Loucy (cell line): Measurements from ENCODE around the gene CCDC88C.

Source experiments
- H2AFZ ChIP-seq: fragments of 200-600 bp; sonication (generic); 2 replicates; pipeline ENCODE4 v1.6.0; 2016; ENCODE audit warnings: antibody characterized with exemption, mild to moderate bottlenecking, low read length, moderate library complexity
- H3F3A ChIP-seq: fragments of 200-600 bp; 2 replicates; pipeline ENCODE4 v1.6.0; 2016; ENCODE audit warnings: antibody characterized with exemption, low read depth, mild to moderate bottlenecking
- H3K27me3 ChIP-seq: fragments of 200-600 bp; sonication (generic); 2 replicates; pipeline ENCODE4 v1.6.1; 2014; ENCODE audit warnings: low read length, mild to moderate bottlenecking; ENCODE audit not compliant: insufficient read depth, poor library complexity, severe bottlenecking
- H3K36me3 ChIP-seq: fragments of 200-600 bp; sonication (generic); 2 replicates; pipeline ENCODE4 v1.6.1; 2016; ENCODE audit warnings: low read length; ENCODE audit not compliant: insufficient read depth
- H3K4me1 ChIP-seq: fragments of 200-600 bp; sonication (generic); 2 replicates; pipeline ENCODE4 v1.5.1; 2014; ENCODE audit warnings: low read length, mild to moderate bottlenecking; ENCODE audit not compliant: insufficient read depth, poor library complexity, severe bottlenecking
- H3K4me2 ChIP-seq: fragments of 200-600 bp; sonication (generic); 2 replicates; pipeline ENCODE4 v1.6.0; 2014; ENCODE audit warnings: antibody characterized with exemption, low read length, low read depth, mild to moderate bottlenecking; ENCODE audit not compliant: poor library complexity, severe bottlenecking
- H3K4me3 ChIP-seq: fragments of 200-600 bp; sonication (generic); 2 replicates; pipeline ENCODE4 v1.5.1; 2014; ENCODE audit warnings: low read length, mild to moderate bottlenecking, mixed read lengths; ENCODE audit not compliant: poor library complexity, severe bottlenecking
- H3K79me2 ChIP-seq: fragments of 200-600 bp; sonication (generic); 2 replicates; pipeline ENCODE4 v1.6.1; 2014; ENCODE audit warnings: low read length; ENCODE audit not compliant: insufficient read depth
- H3K9ac ChIP-seq: fragments of 200-600 bp; sonication (generic); 2 replicates; pipeline ENCODE4 v1.6.0; 2014; ENCODE audit warnings: mild to moderate bottlenecking, low read depth, low read length, moderate library complexity; ENCODE audit not compliant: poor library complexity, severe bottlenecking
- H3K9me2 ChIP-seq: fragments of 200-600 bp; sonication (generic); replicated peaks from 2 replicates; pipeline ENCODE4 v1.6.1; 2016; ENCODE audit warnings: low read depth, low read length, mixed read lengths
- H3K9me3 ChIP-seq: fragments of 200-600 bp; sonication (generic); 2 replicates; pipeline ENCODE4 v1.6.1; 2014; ENCODE audit warnings: mild to moderate bottlenecking, antibody characterized with exemption, low read length, low read depth; ENCODE audit not compliant: insufficient read depth
- H4K20me1 ChIP-seq: fragments of 200-600 bp; sonication (generic); 2 replicates; pipeline ENCODE4 v1.6.0; 2014; ENCODE audit warnings: antibody characterized with exemption, low read length, mild to moderate bottlenecking; ENCODE audit not compliant: insufficient read depth, poor library complexity, severe bottlenecking
- EZH2phosphoT487 ChIP-seq: fragments of 200-600 bp; IDR thresholded peaks from 2 replicates; pipeline ENCODE4 v1.6.1; 2018; ENCODE audit warnings: antibody characterized with exemption, mild to moderate bottlenecking, moderate library complexity, borderline replicate concordance
- TF ChIP-seq, protein P1 (sequence below): fragments of 200-600 bp; sonication (generic); conservative IDR thresholded peaks from 2 replicates; pipeline ENCODE4 v1.5.1; 2014; ENCODE audit warnings: mild to moderate bottlenecking, antibody characterized with exemption, low read length

Gene CCDC88C

DNA sequence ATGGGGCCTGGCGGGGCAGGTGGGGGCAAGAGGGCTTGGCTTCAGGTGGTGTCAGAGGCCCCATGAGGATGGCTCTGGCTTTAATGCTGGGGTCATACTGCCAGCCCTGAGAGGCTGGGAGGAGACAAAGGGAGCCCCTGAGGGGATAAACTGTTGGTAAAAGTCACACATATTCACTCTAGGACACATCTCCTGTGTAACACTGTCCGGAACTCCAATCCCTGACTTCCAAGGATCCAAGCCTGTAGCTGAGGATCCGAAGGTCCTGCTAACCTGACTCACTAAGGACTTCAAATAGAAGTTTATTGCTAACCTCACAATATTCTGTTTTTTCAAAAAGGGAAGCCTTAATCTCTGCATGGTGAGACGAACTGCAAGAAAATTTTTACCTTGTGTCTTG lies 134.0 kb downstream of the CCDC88C start:
- peak overlapping the region; percentile 52 for H3K9ac ChIP-seq
- TF ChIP-seq, protein P1, sequence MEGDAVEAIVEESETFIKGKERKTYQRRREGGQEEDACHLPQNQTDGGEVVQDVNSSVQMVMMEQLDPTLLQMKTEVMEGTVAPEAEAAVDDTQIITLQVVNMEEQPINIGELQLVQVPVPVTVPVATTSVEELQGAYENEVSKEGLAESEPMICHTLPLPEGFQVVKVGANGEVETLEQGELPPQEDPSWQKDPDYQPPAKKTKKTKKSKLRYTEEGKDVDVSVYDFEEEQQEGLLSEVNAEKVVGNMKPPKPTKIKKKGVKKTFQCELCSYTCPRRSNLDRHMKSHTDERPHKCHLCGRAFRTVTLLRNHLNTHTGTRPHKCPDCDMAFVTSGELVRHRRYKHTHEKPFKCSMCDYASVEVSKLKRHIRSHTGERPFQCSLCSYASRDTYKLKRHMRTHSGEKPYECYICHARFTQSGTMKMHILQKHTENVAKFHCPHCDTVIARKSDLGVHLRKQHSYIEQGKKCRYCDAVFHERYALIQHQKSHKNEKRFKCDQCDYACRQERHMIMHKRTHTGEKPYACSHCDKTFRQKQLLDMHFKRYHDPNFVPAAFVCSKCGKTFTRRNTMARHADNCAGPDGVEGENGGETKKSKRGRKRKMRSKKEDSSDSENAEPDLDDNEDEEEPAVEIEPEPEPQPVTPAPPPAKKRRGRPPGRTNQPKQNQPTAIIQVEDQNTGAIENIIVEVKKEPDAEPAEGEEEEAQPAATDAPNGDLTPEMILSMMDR = no peak
- TF ChIP-seq EZH2phosphoT487 = no peak
- H4K20me1 ChIP-seq = no peaks in the 10 kb centered on the region
- H3F3A ChIP-seq = no peaks in the 10 kb centered on the region
- no peaks in the 10 kb centered on the region for H3K79me2 ChIP-seq
- no peaks in the 10 kb centered on the region for H3K27me3 ChIP-seq
- H3K4me1 ChIP-seq = peaks cover 23% of the 10 kb centered on the region
- peak overlapping the region; percentile 12 for H3K4me2 ChIP-seq
- H3K9me3 ChIP-seq = no peaks in the 10 kb centered on the region
- no peak overlapping the region for H2AFZ ChIP-seq
- H3K9me2 ChIP-seq = no peaks in the 10 kb centered on the region
- H3K36me3 ChIP-seq = peaks cover 94% of the 10 kb centered on the region
- no peak overlapping the region for H3K4me3 ChIP-seq

DNA sequence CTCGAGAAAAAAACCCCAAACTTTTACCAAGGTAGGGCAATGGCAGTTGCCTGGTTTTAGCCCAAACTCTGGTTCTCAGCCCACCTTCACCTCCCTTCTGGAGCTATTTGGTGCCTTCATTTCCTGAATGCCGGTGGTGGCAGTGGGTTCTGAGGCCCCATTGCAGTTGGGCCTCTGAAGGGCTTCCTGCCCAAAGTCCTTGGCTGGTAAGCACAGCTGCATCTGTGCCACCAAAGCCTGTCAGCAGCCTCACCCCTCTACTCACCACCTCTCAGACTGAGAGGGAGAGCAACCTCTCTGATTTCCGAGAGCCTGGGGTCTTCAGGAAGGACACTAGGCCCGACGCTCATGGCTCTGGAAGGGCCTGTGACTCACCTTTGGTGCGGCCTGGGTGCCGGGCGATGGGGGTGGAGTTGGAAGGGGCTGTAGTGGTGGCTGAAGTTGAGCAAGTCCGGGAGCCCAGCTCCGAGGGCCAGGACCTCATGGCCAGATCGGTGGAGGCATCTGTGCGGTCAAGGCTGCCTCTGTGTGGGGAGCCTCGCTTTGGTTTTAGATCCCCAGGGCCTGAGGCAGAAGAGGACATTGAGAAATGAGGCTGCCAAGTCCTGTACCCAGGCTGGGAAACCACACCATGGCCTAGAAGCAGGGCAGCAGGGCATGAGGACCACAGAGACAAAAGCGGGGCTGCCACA lies 134.5 kb downstream of the CCDC88C start:
- TF ChIP-seq, protein P1 = no peak
- no peak for TF ChIP-seq EZH2phosphoT487
- no peaks in the 10 kb centered on the region for H3K27me3 ChIP-seq
- no peak overlapping the region for H2AFZ ChIP-seq
- H3K79me2 ChIP-seq = no peaks in the 10 kb centered on the region
- no peaks in the 10 kb centered on the region for H4K20me1 ChIP-seq
- H3K9ac ChIP-seq = peak overlapping the region; percentile 52
- H3F3A ChIP-seq = no peaks in the 10 kb centered on the region
- H3K4me3 ChIP-seq = no peak overlapping the region
- peaks cover 94% of the 10 kb centered on the region for H3K36me3 ChIP-seq
- no peaks in the 10 kb centered on the region for H3K9me2 ChIP-seq
- H3K9me3 ChIP-seq = no peaks in the 10 kb centered on the region
- peak overlapping the region; percentile 12 for H3K4me2 ChIP-seq
- peaks cover 23% of the 10 kb centered on the region for H3K4me1 ChIP-seq

DNA sequence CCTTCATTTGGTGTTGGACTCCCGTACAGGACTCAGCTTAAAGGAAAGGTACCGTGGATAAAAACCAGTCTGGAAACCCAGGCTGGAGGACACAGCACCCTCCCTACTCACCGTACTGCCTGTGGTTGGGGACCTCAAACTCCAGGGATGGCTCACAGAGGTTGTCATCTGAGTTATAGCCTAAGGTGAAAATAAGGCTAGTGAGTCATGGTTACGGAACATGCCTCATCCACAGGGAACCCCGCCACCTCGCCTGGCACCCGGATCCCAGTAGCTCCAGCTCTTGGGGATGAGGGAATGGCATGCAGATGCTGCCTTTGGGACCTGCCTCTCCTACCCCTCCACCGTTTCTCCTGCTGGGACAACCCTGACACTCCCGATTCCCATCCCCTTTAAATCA lies 136.3 kb downstream of the CCDC88C start:
- Histone ChIP-seq H3K4me3 (no peak overlapping the region), H3K36me3 (peaks cover 96% of the 10 kb centered on the region), H2AFZ (no peak overlapping the region), H3K4me1 (peaks cover 23% of the 10 kb centered on the region), H3K4me2 (no peak overlapping the region), H3F3A (no peaks in the 10 kb centered on the region), H3K9me3 (no peaks in the 10 kb centered on the region), H3K9me2 (no peaks in the 10 kb centered on the region), H3K79me2 (no peaks in the 10 kb centered on the region), H3K27me3 (no peaks in the 10 kb centered on the region), H4K20me1 (no peaks in the 10 kb centered on the region), H3K9ac (no peak overlapping the region)
- TF ChIP-seq, protein P1 = no peak
- no peak for TF ChIP-seq EZH2phosphoT487
